RWPE1 (cell line): Measurements from ENCODE around the gene RCAN1.
"Not testable (repeated sequence)": the region's sequence is repeated elsewhere in the genome, so short reads cannot be mapped to it uniquely, and the experiment has no call there.

Experiments
- CTCF ChIA-PET: fragments of 350-600 bp; sonication (Branson Sonifier 250); formaldehyde crosslinking; extraction: SDS; loops from one replicate; lab custom pipeline; 2021; lab: Yijun Ruan, JAX
- POLR2A ChIA-PET: fragments of 400-600 bp; formaldehyde crosslinking; extraction: SDS; loops from one replicate; lab custom pipeline; 2020; ENCODE audit warnings: antibody characterized with exemption; ENCODE audit not compliant: low non-redundant PET; lab: Yijun Ruan, JAX
- DNase-seq: peaks from one replicate; pipeline ENCODE4 v3.0.0; 2012; ENCODE audit warnings: low spot score
- H3K27ac ChIP-seq: fragments of 450-650 bp; 2 replicates; pipeline ENCODE4 v1.5.1; 2017
- TF ChIP-seq, protein P1 (sequence below): fragments of 450-650 bp; conservative IDR thresholded peaks from 2 replicates; pipeline ENCODE4 v1.5.1; 2017; ENCODE audit warnings: low read depth, mild to moderate bottlenecking

RCAN1 gene

GRCh38 chr21:34501716-34502115 lies 113.2 kb downstream of the RCAN1 start:
- CTCF ChIA-PET = interaction anchor here (0.6 kb wide), 1 partner anchor 149 kb away, joined by 3 read pairs; no protein-coding TSS in a partner anchor
- TF ChIP-seq, protein P1, sequence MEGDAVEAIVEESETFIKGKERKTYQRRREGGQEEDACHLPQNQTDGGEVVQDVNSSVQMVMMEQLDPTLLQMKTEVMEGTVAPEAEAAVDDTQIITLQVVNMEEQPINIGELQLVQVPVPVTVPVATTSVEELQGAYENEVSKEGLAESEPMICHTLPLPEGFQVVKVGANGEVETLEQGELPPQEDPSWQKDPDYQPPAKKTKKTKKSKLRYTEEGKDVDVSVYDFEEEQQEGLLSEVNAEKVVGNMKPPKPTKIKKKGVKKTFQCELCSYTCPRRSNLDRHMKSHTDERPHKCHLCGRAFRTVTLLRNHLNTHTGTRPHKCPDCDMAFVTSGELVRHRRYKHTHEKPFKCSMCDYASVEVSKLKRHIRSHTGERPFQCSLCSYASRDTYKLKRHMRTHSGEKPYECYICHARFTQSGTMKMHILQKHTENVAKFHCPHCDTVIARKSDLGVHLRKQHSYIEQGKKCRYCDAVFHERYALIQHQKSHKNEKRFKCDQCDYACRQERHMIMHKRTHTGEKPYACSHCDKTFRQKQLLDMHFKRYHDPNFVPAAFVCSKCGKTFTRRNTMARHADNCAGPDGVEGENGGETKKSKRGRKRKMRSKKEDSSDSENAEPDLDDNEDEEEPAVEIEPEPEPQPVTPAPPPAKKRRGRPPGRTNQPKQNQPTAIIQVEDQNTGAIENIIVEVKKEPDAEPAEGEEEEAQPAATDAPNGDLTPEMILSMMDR = no peak
- H3K27ac ChIP-seq = no peak overlapping the region
- DNase-seq = no peak
- POLR2A ChIA-PET = no interaction called here

- DNase-seq = no peak
Observed at GRCh38 chr21:34500191-34500590, 114.7 kb downstream of the RCAN1 start.

GRCh38 chr21:34499116-34499515 lies 115.8 kb downstream of the RCAN1 start:
- H3K27ac ChIP-seq = no peak overlapping the region
- POLR2A ChIA-PET = no interaction called here
- no peak for DNase-seq
- CTCF ChIA-PET = interaction anchor here (0.7 to 0.9 kb wide), 2 partner anchors 103 to 552 kb away, joined by 3 to 4 read pairs; no protein-coding TSS in a partner anchor
- TF ChIP-seq, protein P1 = no peak

More at GRCh38 chr21:34500191-34500590, 114.7 kb downstream of the RCAN1 start:
- POLR2A ChIA-PET = no interaction called here
- TF ChIP-seq, protein P1 = no peak
- H3K27ac ChIP-seq = no peak overlapping the region
- CTCF ChIA-PET = no interaction called here

DNA sequence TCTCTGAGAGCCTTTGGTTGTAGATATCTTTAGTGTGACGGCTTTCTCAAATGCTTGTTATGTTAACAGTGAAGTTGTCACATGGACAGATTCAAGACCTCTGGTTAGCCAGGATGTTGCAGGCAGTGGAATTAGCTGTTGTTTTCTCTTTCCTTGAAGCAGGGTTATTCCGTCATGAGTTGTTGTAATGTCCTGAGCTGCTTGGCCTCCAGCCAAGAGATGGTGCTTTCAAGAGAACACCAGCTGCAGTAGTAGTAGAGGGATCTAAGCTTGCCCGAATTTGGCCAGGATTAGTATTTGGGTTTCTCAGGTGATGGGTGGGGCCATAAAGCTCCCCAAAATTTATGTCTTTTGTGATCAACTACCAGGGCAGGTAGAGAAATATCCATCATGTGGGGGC lies 116.3 kb downstream of the RCAN1 start:
- TF ChIP-seq, protein P1 = no peak
- DNase-seq = no peak
- ChIA-PET POLR2A (no interaction called here), CTCF (interaction anchor here (0.7 to 0.9 kb wide), 3 partner anchors 26 to 551 kb away, joined by 3 to 4 read pairs (median 3); no protein-coding TSS in a partner anchor)
- no peak overlapping the region for H3K27ac ChIP-seq

- POLR2A ChIA-PET, H3K27ac ChIP-seq, CTCF ChIA-PET, DNase-seq: not testable (repeated sequence)
Observed at GRCh38 chr21:34483854-34484253, 131.1 kb downstream of the RCAN1 start.

- DNase-seq, H3K27ac ChIP-seq, CTCF ChIA-PET, POLR2A ChIA-PET: not testable (repeated sequence)
Observed at GRCh38 chr21:34483435-34483834, 131.5 kb downstream of the RCAN1 start.

GRCh38 chr21:34467333-34467732 lies 147.6 kb downstream of the RCAN1 start:
- CTCF ChIA-PET, H3K27ac ChIP-seq, DNase-seq, POLR2A ChIA-PET: not testable (repeated sequence)
